ENCODE measurements around the gene POU2AF1. TPM values are rescaled to one million over a fixed set of nuclear protein-coding genes. Genes with fewer than 3 reads are reported as not detected.

Gene POU2AF1
- total and polyA plus RNA-seq, 2 of the 13 experiments (the other 11 are each of a cell fraction or from before 2014, with no cell fraction given): 1.9 to 3.6 TPM

GRCh38 chr11:111422494-111423249 lies 43.6 kb upstream of the POU2AF1 start (continued):
- TF ChIP-seq ZNF687 (CRISPR knock-in tag; IDR thresholded peaks at IDR 0.05): peak; percentile 90
- TF ChIP-seq PLRG1 (conservative IDR thresholded peaks at IDR 0.05): no peak
- TF ChIP-seq FOXA1 (IDR thresholded peaks at IDR 0.05): no peak
- no peak for TF ChIP-seq FOXA1 (CRISPR knock-in tag; IDR thresholded peaks at IDR 0.05)
- peak; percentile 69; the same call in 1 of the 2 replicates for TF ChIP-seq ZNF205 (CRISPR knock-in tag; IDR thresholded peaks at IDR 0.05)
- TF ChIP-seq KIAA2018 (CRISPR knock-in tag; IDR thresholded peaks at IDR 0.05; ENCODE audit: borderline replicate concordance): no peak
- peak; percentile 70 for TF ChIP-seq MED8 (CRISPR knock-in tag; IDR thresholded peaks at IDR 0.05; ENCODE audit: insufficient replicate concordance)
- no peak for TF ChIP-seq FUBP1 (CRISPR knock-in tag; IDR thresholded peaks at IDR 0.05; ENCODE audit: borderline replicate concordance)
- TF ChIP-seq ZNF768 (CRISPR knock-in tag; IDR thresholded peaks at IDR 0.05): peak; percentile 80
- TF ChIP-seq CAMTA2 (CRISPR knock-in tag; IDR thresholded peaks at IDR 0.05; ENCODE audit: borderline replicate concordance): no peak
- TF ChIP-seq ZNF121 (CRISPR knock-in tag; IDR thresholded peaks at IDR 0.05): 0 out of 2 replicates have a peak, but pooled peaks have one; percentile 43
- peak; percentile 47; the same call in 1 of the 2 replicates for TF ChIP-seq NFE2L2 (IDR thresholded peaks at IDR 0.05; ENCODE audit: low read length)
- no peak for TF ChIP-seq IKZF4 (CRISPR knock-in tag; IDR thresholded peaks at IDR 0.05; ENCODE audit: borderline replicate concordance, low read depth, not compliant biosample characterization)
- peak; percentile 71; the same call in 1 of the 2 replicates for TF ChIP-seq POGZ (CRISPR knock-in tag; IDR thresholded peaks at IDR 0.05)
